Activated CD8-positive, alpha-beta memory T cell treated with anti-CD3 and anti-CD28 coated beads for 4 hours (primary cell): Measurements from ENCODE around the gene SCMH1.
"Not testable (repeated sequence)": the region's sequence is repeated elsewhere in the genome, so short reads cannot be mapped to it uniquely, and the experiment has no call there.

ENCODE experiments used
- DNase-seq, 2 donors: peaks; one replicate each; pipeline ENCODE4 v3.0.0-alpha.2; 2020; ENCODE audit warnings: low read depth in 2 of 2

Gene SCMH1

GRCh38 chr1:41211608-41212007 lies 30.5 kb downstream of the SCMH1 start:
- not testable (repeated sequence) for DNase-seq

DNA sequence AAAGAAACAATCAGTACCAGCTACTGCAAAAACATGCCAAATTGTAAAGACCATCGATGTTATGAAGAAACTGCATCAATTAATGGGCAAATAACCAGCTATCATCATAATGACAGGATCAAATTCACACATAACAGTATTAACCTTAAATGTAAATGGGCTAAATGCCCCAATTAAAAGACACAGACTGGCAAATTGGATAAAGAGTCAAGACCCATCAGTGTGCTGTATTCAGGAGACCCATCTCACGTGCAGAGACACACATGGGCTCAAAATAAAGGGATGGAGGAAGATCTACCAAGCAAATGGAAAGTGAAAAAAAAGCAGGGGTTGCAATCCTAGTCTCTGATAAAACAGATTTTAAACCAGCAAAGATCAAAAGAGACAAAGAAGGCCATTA lies 35.1 kb downstream of the SCMH1 start:
- DNase-seq: not testable (repeated sequence)

DNA sequence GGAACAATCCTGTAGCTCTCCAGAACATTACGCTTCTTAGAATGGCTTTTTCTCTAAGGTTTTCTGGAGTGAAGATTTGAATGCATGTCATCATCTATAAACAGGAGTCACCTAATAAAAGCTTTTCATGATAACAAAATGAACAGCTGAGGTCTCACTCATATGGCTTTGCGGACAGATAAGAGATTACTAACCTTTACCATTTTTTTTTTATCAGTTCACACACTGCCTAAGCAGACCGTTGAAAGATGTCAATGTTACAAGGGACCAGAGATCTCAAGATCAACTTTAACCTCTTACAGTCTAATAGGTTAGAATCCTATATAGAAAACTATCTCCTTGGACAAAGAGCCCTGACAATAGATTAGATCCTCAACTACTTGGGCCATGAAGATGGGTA lies 41.4 kb downstream of the SCMH1 start:
- no peak for DNase-seq

DNA sequence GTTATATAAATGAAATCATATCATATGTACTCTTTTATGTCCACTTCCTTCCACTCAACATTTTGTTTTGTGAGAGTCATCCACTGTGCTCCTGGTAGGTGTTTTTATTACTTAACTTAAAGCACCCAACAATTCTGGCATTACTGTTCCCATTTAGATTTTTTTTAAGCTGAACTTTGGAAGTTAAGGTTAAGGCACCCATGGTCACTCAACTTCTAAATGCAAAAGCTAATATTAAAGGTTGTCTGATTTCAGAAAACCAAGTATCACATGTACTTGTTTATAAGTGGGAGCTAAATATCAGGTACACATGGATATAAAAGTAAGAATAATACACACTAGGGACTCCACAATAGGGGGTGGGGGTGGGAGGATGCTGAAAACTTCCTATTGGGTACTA lies 42.7 kb downstream of the SCMH1 start:
- DNase-seq: no peak

GRCh38 chr1:41192456-41193178 lies 49.5 kb downstream of the SCMH1 start:
- no peak for DNase-seq

DNA sequence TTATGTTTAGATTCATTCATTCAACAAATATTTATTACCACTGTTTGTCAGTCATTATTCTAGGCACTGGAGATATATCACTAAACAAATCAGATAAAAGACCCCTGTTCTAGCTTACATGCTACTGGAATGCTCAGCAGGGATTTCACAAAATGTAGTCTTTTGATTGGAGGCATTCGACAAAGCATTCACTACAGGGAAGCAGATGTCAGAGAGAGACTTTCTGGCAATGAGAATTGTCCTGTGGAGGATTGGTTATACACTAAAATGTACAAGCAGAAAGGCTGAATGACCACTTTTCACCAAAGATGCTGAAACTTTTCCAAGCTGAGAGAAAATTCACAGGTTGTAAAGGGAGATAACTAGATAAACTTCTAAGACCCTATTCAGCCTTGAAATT lies 57.7 kb downstream of the SCMH1 start:
- DNase-seq: no peak

DNA sequence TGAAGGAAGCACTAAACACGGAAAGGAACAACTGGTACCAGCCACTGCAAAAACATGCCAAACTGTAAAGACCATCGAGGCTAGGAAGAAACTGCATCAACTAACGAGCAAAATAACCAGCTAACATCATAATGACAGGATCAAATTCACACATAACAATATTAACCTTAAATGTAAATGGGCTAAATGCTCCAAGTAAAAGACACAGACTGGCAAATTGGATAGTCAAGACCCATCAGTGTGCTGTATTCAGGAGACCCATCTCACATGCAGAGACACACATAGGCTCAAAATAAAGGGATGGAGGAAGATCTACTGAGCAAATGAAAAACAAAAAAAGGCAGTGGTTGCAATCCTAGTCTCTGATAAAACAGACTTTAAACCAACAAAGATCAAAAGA lies 63.9 kb downstream of the SCMH1 start:
- DNase-seq: not testable (repeated sequence)

- DNase-seq: no peak
These were observed 66.6 kb downstream of the SCMH1 start for GRCh38 chr1:41175546-41175945.

- DNase-seq: no peak
These were observed 67.9 kb downstream of the SCMH1 start for GRCh38 chr1:41174170-41174569.

DNA sequence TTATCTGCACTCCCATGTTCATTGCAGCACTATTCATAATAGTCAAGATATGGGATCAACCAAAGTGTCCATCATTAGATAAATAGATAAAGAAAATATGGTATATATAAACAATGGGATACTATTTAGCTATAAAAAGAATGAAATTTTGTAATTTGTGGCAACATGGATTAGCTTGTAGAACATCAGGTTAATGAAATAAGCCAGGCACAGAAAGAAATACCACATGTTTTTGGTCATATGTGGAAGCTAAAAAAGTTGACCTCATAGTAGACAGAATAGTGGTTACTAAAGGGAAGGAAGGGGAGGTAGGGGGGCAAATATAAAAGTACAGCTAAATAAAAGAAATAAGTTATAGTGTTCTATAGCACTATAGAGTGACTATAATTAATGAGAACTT lies 68.5 kb downstream of the SCMH1 start:
- no peak for DNase-seq

GRCh38 chr1:41171266-41171874 lies 70.7 kb downstream of the SCMH1 start:
- DNase-seq: no peak

GRCh38 chr1:41169799-41170180 lies 72.3 kb downstream of the SCMH1 start:
- no peak for DNase-seq

DNA sequence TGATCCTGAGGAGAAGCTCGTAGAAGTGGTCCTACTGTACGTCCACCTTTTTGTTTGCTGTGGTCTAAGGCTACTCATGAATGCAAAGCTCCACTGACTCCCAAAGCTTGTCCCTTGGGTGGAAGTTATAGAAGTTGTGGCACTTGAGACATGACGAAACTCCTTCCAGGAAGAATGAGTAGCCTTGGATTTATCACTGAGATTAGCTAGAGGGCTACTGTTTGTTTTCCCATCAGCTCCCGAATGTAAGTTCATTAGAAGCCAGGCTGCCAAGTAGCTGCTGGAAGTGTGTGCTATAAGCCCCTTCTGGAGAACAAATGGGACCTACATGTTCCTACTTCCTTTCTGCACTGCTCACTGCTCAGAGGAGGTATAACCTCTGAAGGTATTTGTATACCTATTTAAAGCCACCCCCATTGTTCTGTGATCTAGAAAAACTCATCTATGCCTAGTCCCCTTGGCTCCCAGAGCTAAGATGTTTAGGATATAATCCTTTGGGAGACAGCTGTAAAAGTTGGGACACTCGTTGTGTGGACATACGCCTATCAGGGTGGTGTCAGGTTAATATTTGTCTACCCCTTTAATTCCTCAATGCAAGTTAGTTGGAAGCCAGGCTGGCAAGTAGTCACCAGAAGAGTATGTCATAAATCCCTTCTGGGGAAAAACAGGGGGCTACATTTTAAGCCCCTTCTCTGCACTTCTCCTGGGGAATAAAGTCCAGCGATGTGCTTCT lies 72.9 kb downstream of the SCMH1 start:
- no peak for DNase-seq

- no peak for DNase-seq
These were observed 74.4 kb downstream of the SCMH1 start for GRCh38 chr1:41167667-41168066.

GRCh38 chr1:41164727-41165126 lies 77.4 kb downstream of the SCMH1 start:
- DNase-seq: no peak

DNA sequence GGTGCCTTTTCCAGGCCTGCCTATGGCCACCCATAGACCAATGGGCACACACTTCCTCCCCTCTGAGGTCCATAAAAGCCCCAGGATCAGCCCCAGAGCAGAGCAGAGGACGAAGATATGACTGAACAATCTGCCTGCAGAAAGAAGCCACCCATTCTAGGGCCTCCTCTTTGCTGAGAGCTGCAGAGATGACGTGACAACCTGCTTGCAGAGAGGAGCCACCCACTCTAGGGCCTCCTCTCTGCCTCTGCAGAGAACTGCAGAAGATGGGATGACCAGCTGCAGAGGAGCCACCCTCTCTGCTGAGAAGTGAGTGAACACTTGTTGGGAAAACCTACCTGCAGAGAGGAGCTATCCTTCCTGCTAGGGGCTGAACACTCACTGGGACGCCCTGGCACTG lies 79.7 kb downstream of the SCMH1 start:
- no peak for DNase-seq

DNA sequence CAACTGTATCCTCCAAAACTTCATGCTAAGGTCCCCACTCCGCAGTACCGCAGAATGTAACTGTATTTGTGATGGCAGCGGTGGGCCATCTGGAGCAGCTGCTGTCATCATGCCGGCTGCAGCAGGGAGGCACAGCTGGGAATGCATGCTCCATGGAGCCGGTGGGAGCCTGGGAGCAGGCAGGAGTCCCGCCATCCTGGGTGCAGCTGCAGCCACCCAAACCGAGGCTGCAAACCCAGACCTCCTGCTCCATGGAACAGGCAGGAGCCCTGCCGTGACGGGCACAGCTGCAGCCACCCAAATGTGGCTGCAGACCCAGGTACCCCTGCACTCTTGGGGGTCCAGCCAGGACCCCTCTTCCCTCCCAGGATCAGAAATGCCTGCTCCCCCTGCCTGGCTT lies 80.3 kb downstream of the SCMH1 start:
- no peak for DNase-seq

DNA sequence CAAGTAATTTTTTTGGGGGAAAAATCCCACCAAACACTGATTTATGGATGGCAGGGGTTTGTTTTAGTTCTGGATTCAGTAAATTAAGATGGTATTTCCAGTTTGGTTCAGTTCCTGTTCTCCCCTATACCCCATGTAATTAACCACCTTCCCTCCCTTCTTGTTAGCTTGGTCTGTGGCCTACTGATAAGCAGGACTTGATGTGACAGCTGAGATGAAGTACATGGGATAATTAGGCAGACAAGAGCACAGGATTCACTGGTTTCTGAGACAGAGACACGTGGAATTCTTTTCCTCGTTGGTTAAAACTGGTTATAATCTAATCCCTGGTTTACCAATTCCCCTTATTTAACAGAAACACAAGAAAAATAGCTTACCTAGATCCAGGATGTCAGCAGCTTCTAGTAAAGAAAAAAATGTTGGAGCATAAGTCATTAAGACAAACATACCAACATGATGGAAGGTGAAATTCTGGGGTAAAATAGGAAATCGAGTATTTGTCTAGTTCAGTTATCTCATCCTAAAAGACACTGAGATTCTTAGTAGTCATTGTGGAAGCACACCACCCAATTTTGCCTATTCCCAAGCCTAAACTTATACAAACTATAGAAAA lies 81.5 kb downstream of the SCMH1 start:
- DNase-seq: no peak

- DNase-seq: no peak
These were observed 83.1 kb downstream of the SCMH1 start for GRCh38 chr1:41158966-41159365.

- DNase-seq: no peak
These were observed 83.8 kb downstream of the SCMH1 start for GRCh38 chr1:41158147-41158875.

GRCh38 chr1:41155105-41155504 lies 87.0 kb downstream of the SCMH1 start:
- DNase-seq: no peak

DNA sequence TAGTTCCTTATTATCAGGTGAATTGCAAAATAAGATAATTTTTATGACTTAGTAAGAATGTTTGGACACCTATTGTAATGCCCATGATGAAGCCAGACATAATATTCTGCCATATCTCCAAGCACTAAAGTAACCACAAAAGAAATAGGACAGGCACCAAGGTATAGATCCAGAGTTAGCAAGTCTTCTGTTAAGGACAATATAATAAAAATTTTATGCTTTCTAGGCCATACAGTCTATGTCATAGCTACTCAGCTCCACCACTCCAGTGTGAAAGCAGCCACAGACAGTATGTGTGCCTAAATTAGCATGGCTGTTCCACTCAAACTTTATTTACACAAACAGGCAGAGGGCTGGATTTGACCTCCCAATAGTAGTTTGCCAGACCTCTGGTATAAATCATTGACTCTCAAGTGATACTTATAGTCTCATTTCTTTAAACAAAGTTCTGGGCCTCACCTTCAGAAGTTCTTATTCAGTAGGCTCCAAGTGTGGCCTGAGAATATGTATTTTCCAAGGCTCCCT lies 88.3 kb downstream of the SCMH1 start:
- no peak for DNase-seq
